ENCODE results near the gene PPFIBP1.
"Not testable (repeated sequence)": the region's sequence is repeated elsewhere in the genome, so short reads cannot be mapped to it uniquely, and the experiment has no call there.

Gene PPFIBP1

GRCh38 chr12:27710592-27711316 lies 186.7 kb downstream of the PPFIBP1 start, which contains the start of gene MRPS35:
TSS of gene MRPS35 (plus strand) at chr12:27710832. CDS start at chr12:27710844, 12 bp downstream.
- peak; percentile 93 for DNase-seq (ENCODE audit: low read depth)

GRCh38 chr12:27711317-27711682 lies 187.3 kb downstream of the PPFIBP1 start:
- DNase-seq (ENCODE audit: low read depth): peak; percentile 40

- no peak for DNase-seq (ENCODE audit: low read depth)
Measured at GRCh38 chr12:27711967-27712366, 188.0 kb downstream of the PPFIBP1 start.

- no peak for DNase-seq (ENCODE audit: low read depth)
Measured at GRCh38 chr12:27723212-27723611, 199.2 kb downstream of the PPFIBP1 start.

GRCh38 chr12:27730097-27730588 lies 206.1 kb downstream of the PPFIBP1 start:
- no peak for DNase-seq (ENCODE audit: low read depth)

- peak; percentile 28 for DNase-seq (ENCODE audit: low read depth)
Measured at GRCh38 chr12:27732281-27732680, 208.3 kb downstream of the PPFIBP1 start.

- DNase-seq (ENCODE audit: low read depth): peak; percentile 60
Measured at GRCh38 chr12:27733052-27733656, 209.1 kb downstream of the PPFIBP1 start.

- no peak for DNase-seq (ENCODE audit: low read depth)
Measured at GRCh38 chr12:27733791-27734190, 209.8 kb downstream of the PPFIBP1 start.

- not testable (repeated sequence) for DNase-seq (ENCODE audit: low read depth)
Measured at GRCh38 chr12:27734321-27734720, 210.3 kb downstream of the PPFIBP1 start.

GRCh38 chr12:27743601-27744000 lies 219.6 kb downstream of the PPFIBP1 start:
- DNase-seq (ENCODE audit: low read depth): no peak

Data from ELR (cell line).